Measurements from ENCODE around the gene DUOX1.

Gene DUOX1

GRCh38 chr15:45177285-45177684 is 47.5 kb downstream of the DUOX1 start:
- no peak for TF ChIP-seq EZH2phosphoT487 (IDR thresholded peaks at IDR 0.05; ENCODE audit: low read depth)
- no peak for TF ChIP-seq CTCF (IDR thresholded peaks at IDR 0.05; ENCODE audit: low read depth, low read length)
- Histone ChIP-seq H3K79me2 (ENCODE audit: low read length) (no peaks in the 10 kb centered on the region), H3K9ac (ENCODE audit: low read length) (no peak overlapping the region), H3K4me1 (ENCODE audit: low read length) (no peaks in the 10 kb centered on the region), H4K20me1 (ENCODE audit: insufficient read depth, low read length) (no peaks in the 10 kb centered on the region), H3K27ac (ENCODE audit: low read length) (no peak overlapping the region), H3K27me3 (ENCODE audit: low read depth, low read length) (no peaks in the 10 kb centered on the region), H3K4me3 (ENCODE audit: low read length) (no peak overlapping the region), H3K36me3 (replicated peaks; ENCODE audit: low read depth, low read length) (no peaks in the 10 kb centered on the region), H3K9me3 (ENCODE audit: insufficient read depth, low read length) (no peaks in the 10 kb centered on the region), H2AFZ (ENCODE audit: low read depth, low read length) (no peak overlapping the region), H3K4me2 (ENCODE audit: low read length) (no peak overlapping the region)

GRCh38 chr15:45179221-45179985 is 49.6 kb downstream of the DUOX1 start:
- peak; percentile 61 for TF ChIP-seq CTCF (IDR thresholded peaks at IDR 0.05; ENCODE audit: low read depth, low read length)
- TF ChIP-seq EZH2phosphoT487 (IDR thresholded peaks at IDR 0.05; ENCODE audit: low read depth), result no peak
- Histone ChIP-seq H3K79me2 (ENCODE audit: low read length) (no peaks in the 10 kb centered on the region), H3K27ac (ENCODE audit: low read length) (no peak overlapping the region), H3K4me3 (ENCODE audit: low read length) (no peak overlapping the region), H3K9me3 (ENCODE audit: insufficient read depth, low read length) (no peaks in the 10 kb centered on the region), H3K27me3 (ENCODE audit: low read depth, low read length) (no peaks in the 10 kb centered on the region), H3K36me3 (replicated peaks; ENCODE audit: low read depth, low read length) (no peaks in the 10 kb centered on the region), H3K4me1 (ENCODE audit: low read length) (no peaks in the 10 kb centered on the region), H3K4me2 (ENCODE audit: low read length) (no peak overlapping the region), H2AFZ (ENCODE audit: low read depth, low read length) (no peak overlapping the region), H3K9ac (ENCODE audit: low read length) (no peak overlapping the region), H4K20me1 (ENCODE audit: insufficient read depth, low read length) (no peaks in the 10 kb centered on the region)

- H3K9ac ChIP-seq (ENCODE audit: low read length), result no peak overlapping the region
- H3K4me3 ChIP-seq (ENCODE audit: low read length), result no peak overlapping the region
- no peaks in the 10 kb centered on the region for H3K27me3 ChIP-seq (ENCODE audit: low read depth, low read length)
- H3K9me3 ChIP-seq (ENCODE audit: insufficient read depth, low read length), result no peaks in the 10 kb centered on the region
- H3K4me1 ChIP-seq (ENCODE audit: low read length), result no peaks in the 10 kb centered on the region
- no peak overlapping the region for H2AFZ ChIP-seq (ENCODE audit: low read depth, low read length)
- no peaks in the 10 kb centered on the region for H4K20me1 ChIP-seq (ENCODE audit: insufficient read depth, low read length)
- no peak overlapping the region for H3K4me2 ChIP-seq (ENCODE audit: low read length)
- H3K79me2 ChIP-seq (ENCODE audit: low read length), result no peaks in the 10 kb centered on the region
- no peak overlapping the region for H3K27ac ChIP-seq (ENCODE audit: low read length)
- TF ChIP-seq EZH2phosphoT487 (IDR thresholded peaks at IDR 0.05; ENCODE audit: low read depth) (no peak), CTCF (IDR thresholded peaks at IDR 0.05; ENCODE audit: low read depth, low read length) (no peak)
- no peaks in the 10 kb centered on the region for H3K36me3 ChIP-seq (replicated peaks; ENCODE audit: low read depth, low read length)
Observed at GRCh38 chr15:45180201-45180600, 50.4 kb downstream of the DUOX1 start.

GRCh38 chr15:45180648-45181436 is 51.0 kb downstream of the DUOX1 start:
- Histone ChIP-seq H3K27me3 (ENCODE audit: low read depth, low read length) (no peaks in the 10 kb centered on the region), H3K27ac (ENCODE audit: low read length) (no peak overlapping the region), H3K4me3 (ENCODE audit: low read length) (no peak overlapping the region), H3K4me2 (ENCODE audit: low read length) (no peak overlapping the region), H2AFZ (ENCODE audit: low read depth, low read length) (no peak overlapping the region), H3K9ac (ENCODE audit: low read length) (no peak overlapping the region), H3K4me1 (ENCODE audit: low read length) (no peaks in the 10 kb centered on the region), H3K36me3 (replicated peaks; ENCODE audit: low read depth, low read length) (no peaks in the 10 kb centered on the region), H4K20me1 (ENCODE audit: insufficient read depth, low read length) (no peaks in the 10 kb centered on the region), H3K79me2 (ENCODE audit: low read length) (no peaks in the 10 kb centered on the region), H3K9me3 (ENCODE audit: insufficient read depth, low read length) (no peaks in the 10 kb centered on the region)
- TF ChIP-seq CTCF (IDR thresholded peaks at IDR 0.05; ENCODE audit: low read depth, low read length), result no peak
- no peak for TF ChIP-seq EZH2phosphoT487 (IDR thresholded peaks at IDR 0.05; ENCODE audit: low read depth)
